OCI-LY7 (cell line): ENCODE measurements around the gene GUCY2F. TPM values are rescaled to one million over a fixed set of nuclear protein-coding genes. Genes with fewer than 3 reads are reported as not detected.

Experiments
- BruUV-seq: library from RNA; stranded (reverse); fragments of 400-500 nt; replicated peaks from 2 replicates; lab custom pipeline; 2021; lab: Mats Ljungman, UMichigan
- CTCF ChIA-PET: fragments of 300-600 bp; sonication (Branson Sonifier 250); formaldehyde crosslinking; loops from one replicate; lab custom pipeline; 2022; ENCODE audit warnings: antibody characterized with exemption; ENCODE audit not compliant: unreplicated experiment; lab: Charles Lee
- POLR2A ChIA-PET: fragments of 300-600 bp; sonication (Branson Sonifier 250); formaldehyde crosslinking; loops from one replicate; lab custom pipeline; 2022; ENCODE audit warnings: antibody characterized with exemption; lab: Charles Lee
- DNase-seq: peaks from one replicate; pipeline ENCODE4 v3.0.0-alpha.2; 2015; ENCODE audit warnings: low spot score
- H2AFZ ChIP-seq: fragments of 200-600 bp; sonication (generic), shearing (Covaris generic); 2 replicates; pipeline ENCODE4 v1.6.1; 2014; ENCODE audit warnings: mild to moderate bottlenecking, antibody characterized with exemption, low read length, moderate library complexity
- H3K27ac ChIP-seq: fragments of 200-600 bp; sonication (generic); 2 replicates; pipeline ENCODE4 v1.5.1; 2014; ENCODE audit warnings: mixed run types, low read depth, mild to moderate bottlenecking, moderate library complexity, low read length, inconsistent platforms; ENCODE audit not compliant: poor library complexity, severe bottlenecking
- H3K36me3 ChIP-seq: fragments of 200-600 bp; sonication (generic); 2 replicates; pipeline ENCODE4 v1.6.1; 2014; ENCODE audit warnings: mild to moderate bottlenecking, antibody characterized with exemption, low read length, moderate library complexity, mixed read lengths; ENCODE audit not compliant: insufficient read depth
- H3K4me1 ChIP-seq: fragments of 200-600 bp; sonication (generic); 2 replicates; pipeline ENCODE4 v1.5.1; 2014; ENCODE audit warnings: mild to moderate bottlenecking, low read length; ENCODE audit not compliant: insufficient read depth, poor library complexity, severe bottlenecking
- H3K4me2 ChIP-seq: fragments of 200-600 bp; sonication (generic); 2 replicates; pipeline ENCODE4 v1.6.1; 2014; ENCODE audit warnings: mild to moderate bottlenecking, low read length
- H3K4me3 ChIP-seq: fragments of 200-600 bp; sonication (generic); 2 replicates; pipeline ENCODE4 v1.5.1; 2014; ENCODE audit warnings: mild to moderate bottlenecking, low read depth, low read length; ENCODE audit not compliant: poor library complexity, severe bottlenecking
- H3K79me2 ChIP-seq: fragments of 200-600 bp; sonication (generic); 2 replicates; pipeline ENCODE4 v1.6.1; 2016; ENCODE audit warnings: low read depth, mild to moderate bottlenecking, low read length, moderate library complexity, mixed read lengths; ENCODE audit not compliant: insufficient read depth
- H3K9me2 ChIP-seq: fragments of 200-600 bp; sonication (generic); 2 replicates; pipeline ENCODE4 v1.6.1; 2016; ENCODE audit warnings: mild to moderate bottlenecking, low read length, mixed read lengths; ENCODE audit not compliant: insufficient read depth
- H3K9me3 ChIP-seq: fragments of 200-600 bp; sonication (generic); 2 replicates; pipeline ENCODE4 v1.6.1; 2014; ENCODE audit warnings: mild to moderate bottlenecking, mixed run types, low read length, mixed read lengths
- H4K20me1 ChIP-seq: fragments of 200-600 bp; sonication (generic); 2 replicates; pipeline ENCODE4 v1.6.1; 2014; ENCODE audit warnings: mild to moderate bottlenecking, antibody characterized with exemption, low read length, moderate library complexity, mixed read lengths; ENCODE audit not compliant: insufficient read depth
- CTCF ChIP-seq: fragments of 200-600 bp; sonication (generic); conservative IDR thresholded peaks from 2 replicates; pipeline ENCODE4 v1.5.1; 2014; ENCODE audit warnings: mild to moderate bottlenecking, antibody characterized with exemption, low read length, moderate library complexity, mixed read lengths
- EZH2phosphoT487 ChIP-seq: fragments of 200-600 bp; sonication (generic); IDR thresholded peaks from 2 replicates; pipeline ENCODE4 v1.6.1; 2018; ENCODE audit warnings: low read depth, borderline replicate concordance, mild to moderate bottlenecking, mixed run types, antibody characterized with exemption, low read length, moderate library complexity, mixed read lengths
- intact Hi-C: fragments of 100-400 bp; cut with micrococcal nuclease; formaldehyde crosslinking; loops from one replicate; pipeline ENCODE4 v1.10.0; 2022; ENCODE audit not compliant: unreplicated experiment
- total RNA-seq, 2 experiments: library from RNA; depleted of rRNA in 1 of 2; stranded (reverse); fragments of >200 nt in 1 of 2; shearing (Covaris generic) in 1 of 2; gene quantifications; 2 replicates each; pipeline ENCODE4 v1.2.3, GENCODE V29; 2014 to 2022

GUCY2F gene
- total RNA-seq, 2 experiments from 2014 or later = not detected

- no peak overlapping the region for H3K4me2 ChIP-seq
- H3K4me1 ChIP-seq = no peaks in the 10 kb centered on the region
- no peak for DNase-seq
- H2AFZ ChIP-seq = no peak overlapping the region
- no peaks in the 10 kb centered on the region for H3K9me3 ChIP-seq
- BruUV-seq = no TSS peak
- no peak overlapping the region for H3K27ac ChIP-seq
- H3K36me3 ChIP-seq = no peaks in the 10 kb centered on the region
- no peaks in the 10 kb centered on the region for H3K9me2 ChIP-seq
- no peak overlapping the region for H3K4me3 ChIP-seq
- intact Hi-C loops = no loop called here
- POLR2A ChIA-PET = no interaction called here
- no peaks in the 10 kb centered on the region for H4K20me1 ChIP-seq
- TF ChIP-seq EZH2phosphoT487 (no peak), CTCF (no peak)
- CTCF ChIA-PET = no interaction called here
- no peaks in the 10 kb centered on the region for H3K79me2 ChIP-seq
These were observed 138.2 kb downstream of the GUCY2F start for GRCh38 chrX:109343671-109344070.

- Histone ChIP-seq H3K9me2 (no peaks in the 10 kb centered on the region), H3K4me2 (no peak overlapping the region), H4K20me1 (no peaks in the 10 kb centered on the region), H3K27ac (no peak overlapping the region), H3K36me3 (no peaks in the 10 kb centered on the region), H3K4me1 (no peaks in the 10 kb centered on the region), H3K9me3 (no peaks in the 10 kb centered on the region), H2AFZ (no peak overlapping the region), H3K79me2 (no peaks in the 10 kb centered on the region), H3K4me3 (no peak overlapping the region)
- no TSS peak for BruUV-seq
- DNase-seq = no peak
- TF ChIP-seq CTCF (no peak), EZH2phosphoT487 (no peak)
- intact Hi-C loops = no loop called here
- POLR2A ChIA-PET = no interaction called here
- CTCF ChIA-PET = no interaction called here
These were observed 145.7 kb downstream of the GUCY2F start for GRCh38 chrX:109336141-109336540.

- BruUV-seq = no TSS peak
These were observed 154.6 kb downstream of the GUCY2F start for GRCh38 chrX:109327251-109327650.

More at GRCh38 chrX:109327251-109327650, 154.6 kb downstream of the GUCY2F start:
- H3K9me2 ChIP-seq = no peaks in the 10 kb centered on the region
- no peak overlapping the region for H2AFZ ChIP-seq
- no peak for DNase-seq
- H3K79me2 ChIP-seq = no peaks in the 10 kb centered on the region
- H3K36me3 ChIP-seq = no peaks in the 10 kb centered on the region
- intact Hi-C loops = no loop called here
- ChIA-PET POLR2A (interaction anchor here (1.4 kb wide), 1 partner anchor 10 kb away, joined by 3 read pairs; no protein-coding TSS in a partner anchor), CTCF (no interaction called here)
- no peaks in the 10 kb centered on the region for H3K9me3 ChIP-seq
- no peak overlapping the region for H3K27ac ChIP-seq
- H3K4me1 ChIP-seq = no peaks in the 10 kb centered on the region
- no peaks in the 10 kb centered on the region for H4K20me1 ChIP-seq
- no peak overlapping the region for H3K4me3 ChIP-seq
- TF ChIP-seq CTCF = no peak
- no peak for TF ChIP-seq EZH2phosphoT487
- H3K4me2 ChIP-seq = no peak overlapping the region

Other genes with a start within 250 kb of the GUCY2F start
- 12.3 and 24.8 TPM in 2 replicates for gene NXT2, start 54.8 kb upstream of the GUCY2F start, total RNA-seq (2014; rRNA removed; shearing (Covaris generic))
- gene NXT2, start 54.8 kb upstream of the GUCY2F start, total RNA-seq (2022) = 19.0 and 22.3 TPM in 2 replicates
- gene KCNE5, start 143.1 kb upstream of the GUCY2F start, total RNA-seq (2014; rRNA removed; shearing (Covaris generic)) = 0.59 TPM in 1 of 2 replicates, not detected in the other
- not detected in 2 replicates for gene KCNE5, start 143.1 kb upstream of the GUCY2F start, total RNA-seq (2022)